CD14-positive monocyte (primary cell): ENCODE data around the gene TMEM132D. TPM values are rescaled to one million over a fixed set of nuclear protein-coding genes. Genes with fewer than 3 reads are reported as not detected.

Source experiments
- DNase-seq, 3 donors: peaks; one replicate each; pipeline ENCODE4 v3.0.0-alpha.2; 2011 to 2022
- H2AFZ ChIP-seq: 2 replicates; pipeline ENCODE4 v1.6.0; 2012; ENCODE audit warnings: mild to moderate bottlenecking, low read depth, low read length, inconsistent platforms; ENCODE audit not compliant: insufficient read depth, poor library complexity, severe bottlenecking
- H3K27ac ChIP-seq, 2 donors: 1 replicate in 1 of 2; 2 replicates in 1 of 2; pipeline ENCODE4 v1.5.1; 2012 to 2013; ENCODE audit warnings: low read length in 2 of 2, control low read depth in 1 of 2, inconsistent platforms in 1 of 2, low read depth in 1 of 2, mild to moderate bottlenecking in 1 of 2
- H3K27me3 ChIP-seq, 2 donors: one replicate each; pipeline versions ENCODE4 v1.6.0 to v1.6.1; 2011 to 2013; ENCODE audit warnings: low read length in 2 of 2; ENCODE audit not compliant: control insufficient read depth in 2 of 2, insufficient read depth in 2 of 2
- H3K36me3 ChIP-seq, 2 donors: replicated peaks in 1 of 2; 1 replicate in 1 of 2; 2 replicates in 1 of 2; pipeline versions ENCODE4 v1.5.1 to v1.6.1; 2012 to 2013; ENCODE audit warnings: low read length in 2 of 2, control low read depth in 1 of 2, inconsistent platforms in 1 of 2, mild to moderate bottlenecking in 1 of 2; ENCODE audit not compliant: insufficient read depth in 2 of 2, control insufficient read depth in 1 of 2
- H3K4me1 ChIP-seq, 2 donors: 1 replicate in 1 of 2; 2 replicates in 1 of 2; pipeline versions ENCODE4 v1.5.1 to v1.6.1; 2012 to 2013; ENCODE audit warnings: low read length in 2 of 2, control low read depth in 1 of 2, inconsistent platforms in 1 of 2, mild to moderate bottlenecking in 1 of 2, moderate library complexity in 1 of 2; ENCODE audit not compliant: insufficient read depth in 2 of 2, control insufficient read depth in 1 of 2
- H3K4me2 ChIP-seq: replicated peaks from 2 replicates; pipeline ENCODE3; 2012; ENCODE audit warnings: low read length, moderate library complexity, mild to moderate bottlenecking; ENCODE audit not compliant: poor library complexity, severe bottlenecking; ENCODE audit errors: extremely low read depth
- H3K4me3 ChIP-seq, 3 experiments: fragments of 200-600 bp in 1 of 3; sonication (generic) in 1 of 3; replicated peaks in 1 of 3; 1 replicate in 2 of 3; 2 replicates in 1 of 3; pipeline ENCODE4 v1.5.1; 2011 to 2013; ENCODE audit warnings: low read length in 3 of 3, mild to moderate bottlenecking in 3 of 3, control low read depth in 2 of 3, low read depth in 2 of 3, inconsistent platforms in 1 of 3, moderate library complexity in 1 of 3
- H3K79me2 ChIP-seq: 2 replicates; pipeline ENCODE4 v1.6.0; 2012; ENCODE audit warnings: mild to moderate bottlenecking, control low read depth, inconsistent platforms, low read length, moderate library complexity; ENCODE audit not compliant: insufficient read depth
- H3K9ac ChIP-seq: 2 replicates; pipeline ENCODE4 v1.6.0; 2017; ENCODE audit warnings: low read length, mild to moderate bottlenecking; ENCODE audit not compliant: insufficient read depth, poor library complexity, severe bottlenecking
- H3K9me3 ChIP-seq, 2 donors: replicated peaks in 1 of 2; 1 replicate in 1 of 2; 2 replicates in 1 of 2; pipeline versions ENCODE4 v1.5.1 to v1.6.1; 2012 to 2013; ENCODE audit warnings: low read length in 2 of 2, control low read depth in 1 of 2; ENCODE audit not compliant: control insufficient read depth in 1 of 2, insufficient read depth in 1 of 2
- H4K20me1 ChIP-seq: 2 replicates; pipeline ENCODE4 v1.6.0; 2012; ENCODE audit warnings: mild to moderate bottlenecking, low read length, control low read depth, moderate library complexity; ENCODE audit not compliant: insufficient read depth
- H3K27ac Mint-ChIP-seq, 7 donors: one replicate each; pipeline ENCODE4 v1.8.0; 2020; ENCODE audit warnings: mild to moderate bottlenecking in 7 of 7, mixed read lengths in 7 of 7, moderate library complexity in 6 of 7, inconsistent platforms in 2 of 7
- H3K27me3 Mint-ChIP-seq, 3 donors: one replicate each; pipeline ENCODE4 v1.8.0; 2021 to 2022; ENCODE audit warnings: low read depth in 3 of 3, mild to moderate bottlenecking in 3 of 3, mixed read lengths in 3 of 3, moderate library complexity in 3 of 3, inconsistent platforms in 1 of 3
- H3K36me3 Mint-ChIP-seq, 2 donors: one replicate each; pipeline ENCODE4 v1.8.0; 2020; ENCODE audit warnings: mixed read lengths in 2 of 2, inconsistent platforms in 1 of 2, mild to moderate bottlenecking in 1 of 2
- H3K4me1 Mint-ChIP-seq: one replicate; pipeline ENCODE4 v1.8.0; 2020; ENCODE audit warnings: mild to moderate bottlenecking, mixed read lengths
- H3K4me3 Mint-ChIP-seq, 2 donors: one replicate each; pipeline ENCODE4 v1.8.0; 2020; ENCODE audit warnings: mild to moderate bottlenecking in 2 of 2, mixed read lengths in 2 of 2, moderate library complexity in 1 of 2
- H3K9me3 Mint-ChIP-seq, 7 donors: one replicate each; pipeline ENCODE4 v1.8.0; 2020 to 2022; ENCODE audit warnings: mixed read lengths in 7 of 7, mild to moderate bottlenecking in 6 of 7, moderate library complexity in 6 of 7, inconsistent platforms in 2 of 7
- WGBS: methylation state at CpG from one replicate; pipeline ENCODE4 v1.1.5; 2013; ENCODE audit warnings: missing lambda C conversion rate; ENCODE audit not compliant: insufficient coverage; 5-methylcytosine and 5-hydroxymethylcytosine counted together
- intact Hi-C, 2 donors: fragments of 100-400 bp; cut with micrococcal nuclease; formaldehyde crosslinking; loops; one replicate each; pipeline versions ENCODE4 v1.15.0 to v1.15.1; 2023
- polyA plus RNA-seq, 3 donors: library from polyadenylated mRNA; depleted of rRNA in 1 of 3; unstranded in 2 of 3; stranded (reverse) in 1 of 3; fragments of 300-500 nt in 2 of 3; fragments of >200 nt in 1 of 3; fragmentation: Illumina TruSeq in 2 of 3; gene quantifications; 1 replicate in 2 of 3; 2 replicates in 1 of 3; pipeline ENCODE4 v1.2.3, GENCODE V29; 2012 to 2021
- TF ChIP-seq, protein P1 (sequence below): fragments of 200-600 bp; IDR thresholded peaks from one replicate; pipeline ENCODE4 v1.8.0; 2022; ENCODE audit warnings: antibody characterized with exemption, mild to moderate bottlenecking

Gene TMEM132D
- polyA plus RNA-seq, 3 donors = 0.04 TPM; not detected in 2

DNA sequence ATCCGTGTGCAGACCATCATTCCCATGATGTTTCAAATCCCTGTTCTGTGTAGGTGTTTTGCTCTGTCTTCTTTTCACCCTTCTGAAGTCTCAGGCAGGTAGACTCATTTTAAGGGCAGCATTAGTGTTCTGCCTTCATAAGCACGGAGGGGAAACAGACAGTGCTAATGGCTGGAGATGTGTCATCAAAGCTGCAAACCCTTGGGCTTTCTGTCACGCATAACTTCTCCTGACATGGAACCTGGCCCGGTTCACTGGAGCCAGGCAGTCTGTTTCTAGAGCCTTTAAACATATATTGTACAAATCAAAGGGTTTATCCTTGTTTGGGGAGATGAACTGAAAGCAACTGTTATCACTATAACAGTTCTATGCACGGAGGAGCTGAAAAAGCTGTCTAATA, 141.4 kb downstream of the TMEM132D start:
- no peaks in the 10 kb centered on the region for H3K4me1 ChIP-seq
- H3K4me2 ChIP-seq = no peak overlapping the region
- H3K4me3 Mint-ChIP-seq = no peak overlapping the region
- no peak overlapping the region for H3K9ac ChIP-seq
- DNase-seq = no peak
- H4K20me1 ChIP-seq = no peaks in the 10 kb centered on the region
- no peaks in the 10 kb centered on the region for H3K79me2 ChIP-seq
- H3K9me3 ChIP-seq = peaks cover 33 to 41% of the 10 kb centered on the region in 2 donors
- H3K27me3 ChIP-seq = no peaks in the 10 kb centered on the region
- TF ChIP-seq, protein P1, sequence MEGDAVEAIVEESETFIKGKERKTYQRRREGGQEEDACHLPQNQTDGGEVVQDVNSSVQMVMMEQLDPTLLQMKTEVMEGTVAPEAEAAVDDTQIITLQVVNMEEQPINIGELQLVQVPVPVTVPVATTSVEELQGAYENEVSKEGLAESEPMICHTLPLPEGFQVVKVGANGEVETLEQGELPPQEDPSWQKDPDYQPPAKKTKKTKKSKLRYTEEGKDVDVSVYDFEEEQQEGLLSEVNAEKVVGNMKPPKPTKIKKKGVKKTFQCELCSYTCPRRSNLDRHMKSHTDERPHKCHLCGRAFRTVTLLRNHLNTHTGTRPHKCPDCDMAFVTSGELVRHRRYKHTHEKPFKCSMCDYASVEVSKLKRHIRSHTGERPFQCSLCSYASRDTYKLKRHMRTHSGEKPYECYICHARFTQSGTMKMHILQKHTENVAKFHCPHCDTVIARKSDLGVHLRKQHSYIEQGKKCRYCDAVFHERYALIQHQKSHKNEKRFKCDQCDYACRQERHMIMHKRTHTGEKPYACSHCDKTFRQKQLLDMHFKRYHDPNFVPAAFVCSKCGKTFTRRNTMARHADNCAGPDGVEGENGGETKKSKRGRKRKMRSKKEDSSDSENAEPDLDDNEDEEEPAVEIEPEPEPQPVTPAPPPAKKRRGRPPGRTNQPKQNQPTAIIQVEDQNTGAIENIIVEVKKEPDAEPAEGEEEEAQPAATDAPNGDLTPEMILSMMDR = no peak
- peaks cover 8 to 31% (median 22%) of the 10 kb centered on the region in 7 donors for H3K9me3 Mint-ChIP-seq
- no peak overlapping the region for H3K27ac Mint-ChIP-seq
- H3K36me3 ChIP-seq = no peaks in the 10 kb centered on the region
- 86% methylated on average over 2 of the region's 5 CpGs for WGBS
- no peaks in the 10 kb centered on the region for H3K27me3 Mint-ChIP-seq
- no peak overlapping the region for H3K27ac ChIP-seq
- intact Hi-C loops = no loop called here
- no peak overlapping the region for H2AFZ ChIP-seq
- H3K4me3 ChIP-seq = no peak overlapping the region
- no peaks in the 10 kb centered on the region for H3K4me1 Mint-ChIP-seq
- H3K36me3 Mint-ChIP-seq = no peaks in the 10 kb centered on the region

DNA sequence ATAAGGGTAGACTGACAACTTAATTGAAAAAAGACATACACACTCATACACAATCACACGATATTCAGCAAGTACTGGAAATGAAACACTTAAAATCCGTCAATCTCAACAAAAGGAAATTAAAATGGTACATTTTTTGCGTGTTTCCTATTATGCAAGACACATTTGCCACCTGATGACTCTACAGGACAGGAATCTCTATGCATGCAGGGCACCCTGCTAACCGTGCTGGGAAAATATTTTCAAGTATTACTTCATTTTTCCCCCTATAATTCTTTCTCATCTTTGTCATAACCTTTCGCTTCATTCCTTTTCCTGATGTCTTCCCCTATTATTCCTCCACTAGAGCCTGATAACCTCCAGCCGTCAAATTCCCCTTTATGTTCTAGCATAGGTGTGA, 150.2 kb downstream of the TMEM132D start:
- 82% methylated on average over 4 of the region's 6 CpGs for WGBS
- no peak for DNase-seq
- peaks cover 0 to 2% (median 0%) of the 10 kb centered on the region in 7 donors for H3K9me3 Mint-ChIP-seq
- Histone ChIP-seq H3K9ac (no peak overlapping the region), H3K4me1 (no peaks in the 10 kb centered on the region), H3K9me3 (no peaks in the 10 kb centered on the region), H3K4me2 (no peak overlapping the region), H3K27ac (no peak overlapping the region), H3K36me3 (no peaks in the 10 kb centered on the region), H3K4me3 (no peak overlapping the region), H4K20me1 (no peaks in the 10 kb centered on the region), H2AFZ (no peak overlapping the region), H3K27me3 (no peaks in the 10 kb centered on the region), H3K79me2 (no peaks in the 10 kb centered on the region)
- TF ChIP-seq, protein P1 = no peak
- H3K27ac Mint-ChIP-seq = no peak overlapping the region
- no peak overlapping the region for H3K4me3 Mint-ChIP-seq
- intact Hi-C loops = no loop called here
- H3K36me3 Mint-ChIP-seq = no peaks in the 10 kb centered on the region
- H3K4me1 Mint-ChIP-seq = no peaks in the 10 kb centered on the region
- H3K27me3 Mint-ChIP-seq = no peaks in the 10 kb centered on the region
